ENCODE results near the gene COA8. TPM values are rescaled to one million over a fixed set of nuclear protein-coding genes. Genes with fewer than 3 reads are reported as not detected.

Gene COA8
- total RNA-seq, 4 donors from 2014 or later: 13.6 to 20.8 (median 17.9) TPM

DNA sequence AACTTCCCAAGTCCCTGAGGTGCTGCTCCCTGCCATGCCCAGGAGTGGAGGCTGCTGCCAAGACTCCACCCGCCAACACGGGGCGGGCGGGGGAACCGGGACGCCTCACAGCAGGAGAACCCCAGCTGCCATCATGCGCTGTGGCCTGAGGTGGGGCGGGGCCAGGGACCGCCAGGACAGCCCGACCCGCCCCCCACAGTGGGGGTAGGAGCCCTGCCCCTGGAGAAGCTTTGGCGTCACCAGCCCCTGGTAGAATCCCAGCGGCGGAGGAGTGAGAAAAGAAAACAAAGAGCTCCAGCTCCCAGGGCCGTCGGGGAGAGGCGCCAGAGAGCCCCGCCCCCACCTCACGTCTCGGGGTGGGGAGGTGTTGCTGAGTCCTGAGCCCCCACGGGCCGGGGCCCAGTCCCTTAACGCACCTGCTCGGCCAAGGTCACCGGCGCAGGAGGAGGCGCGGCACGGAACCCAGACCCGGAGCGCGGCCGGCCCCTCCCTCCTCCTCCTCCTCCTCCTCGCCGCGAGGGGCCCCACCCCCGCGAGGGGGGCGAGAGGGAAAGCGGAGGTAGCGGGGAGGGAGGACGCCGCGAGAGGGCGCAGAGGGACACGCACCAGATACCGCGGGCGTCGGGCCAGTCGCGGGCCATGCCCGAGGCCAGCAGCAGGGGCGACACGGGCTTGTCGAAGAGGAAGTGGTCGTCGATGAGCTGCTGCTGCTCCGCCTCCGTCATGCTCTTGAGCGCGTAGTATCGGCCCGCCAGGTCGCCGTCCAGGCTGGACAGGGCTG lies 41.9 kb upstream of the COA8 start:
- H3K4me3 ChIP-seq: peak overlapping the region; percentile 45 to 70 (median 62)
- peaks cover 0 to 66% (median 21%) of the 10 kb centered on the region in 4 donors for H3K4me1 ChIP-seq
- DNase-seq: peak; percentile 76 to 90 (median 84)
- TF ChIP-seq POLR2A (IDR thresholded peaks at IDR 0.05): peak in 1 of 2 donors; percentile 26
- TF ChIP-seq, protein P1, sequence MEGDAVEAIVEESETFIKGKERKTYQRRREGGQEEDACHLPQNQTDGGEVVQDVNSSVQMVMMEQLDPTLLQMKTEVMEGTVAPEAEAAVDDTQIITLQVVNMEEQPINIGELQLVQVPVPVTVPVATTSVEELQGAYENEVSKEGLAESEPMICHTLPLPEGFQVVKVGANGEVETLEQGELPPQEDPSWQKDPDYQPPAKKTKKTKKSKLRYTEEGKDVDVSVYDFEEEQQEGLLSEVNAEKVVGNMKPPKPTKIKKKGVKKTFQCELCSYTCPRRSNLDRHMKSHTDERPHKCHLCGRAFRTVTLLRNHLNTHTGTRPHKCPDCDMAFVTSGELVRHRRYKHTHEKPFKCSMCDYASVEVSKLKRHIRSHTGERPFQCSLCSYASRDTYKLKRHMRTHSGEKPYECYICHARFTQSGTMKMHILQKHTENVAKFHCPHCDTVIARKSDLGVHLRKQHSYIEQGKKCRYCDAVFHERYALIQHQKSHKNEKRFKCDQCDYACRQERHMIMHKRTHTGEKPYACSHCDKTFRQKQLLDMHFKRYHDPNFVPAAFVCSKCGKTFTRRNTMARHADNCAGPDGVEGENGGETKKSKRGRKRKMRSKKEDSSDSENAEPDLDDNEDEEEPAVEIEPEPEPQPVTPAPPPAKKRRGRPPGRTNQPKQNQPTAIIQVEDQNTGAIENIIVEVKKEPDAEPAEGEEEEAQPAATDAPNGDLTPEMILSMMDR (IDR thresholded peaks at IDR 0.05): peak; percentile 31 to 61 (median 48)
- peak overlapping the region; percentile 49 to 87 (median 71) for H3K27ac ChIP-seq
- H3K27me3 ChIP-seq: peaks cover 0 to 6% of the 10 kb centered on the region in 2 donors
- no peaks in the 10 kb centered on the region for H3K9me3 ChIP-seq
- no peaks in the 10 kb centered on the region for H3K36me3 ChIP-seq

DNA sequence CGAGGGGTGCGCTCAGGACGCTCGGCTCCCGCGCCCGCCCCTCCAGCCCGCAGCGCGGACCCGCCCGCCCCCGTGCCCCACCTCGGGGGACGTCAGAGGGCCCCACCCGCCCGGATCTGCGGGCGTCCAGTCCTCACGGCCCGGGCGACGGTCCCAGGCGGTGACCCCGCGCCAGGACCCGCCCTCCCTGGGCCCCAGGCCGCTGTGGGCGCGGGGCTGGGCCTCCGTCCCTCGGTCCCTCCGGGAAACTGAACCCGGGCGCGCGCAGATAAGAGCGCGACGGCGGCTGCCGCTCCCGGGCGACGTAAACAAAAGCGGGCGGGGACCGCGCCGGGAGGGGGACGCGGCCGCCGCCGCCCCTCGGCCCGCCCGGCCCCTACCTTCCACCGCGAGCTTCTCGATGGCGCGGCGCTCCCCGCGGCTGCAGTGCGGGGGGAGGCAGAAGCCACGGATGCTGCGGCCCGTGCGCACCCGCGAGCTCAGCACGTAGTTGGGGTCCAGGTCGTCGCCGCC lies 41.3 kb upstream of the COA8 start:
- Histone ChIP-seq H3K27ac (peak overlapping the region; percentile 49 to 87 (median 71)), H3K27me3 (peaks cover 0 to 6% of the 10 kb centered on the region in 2 donors), H3K9me3 (no peaks in the 10 kb centered on the region), H3K36me3 (no peaks in the 10 kb centered on the region), H3K4me1 (peaks cover 0 to 73% (median 21%) of the 10 kb centered on the region in 4 donors), H3K4me3 (peak overlapping the region; percentile 45 to 70 (median 62))
- no peak for DNase-seq
- TF ChIP-seq, protein P1 (IDR thresholded peaks at IDR 0.05): no peak
- no peak for TF ChIP-seq POLR2A (IDR thresholded peaks at IDR 0.05)

DNA sequence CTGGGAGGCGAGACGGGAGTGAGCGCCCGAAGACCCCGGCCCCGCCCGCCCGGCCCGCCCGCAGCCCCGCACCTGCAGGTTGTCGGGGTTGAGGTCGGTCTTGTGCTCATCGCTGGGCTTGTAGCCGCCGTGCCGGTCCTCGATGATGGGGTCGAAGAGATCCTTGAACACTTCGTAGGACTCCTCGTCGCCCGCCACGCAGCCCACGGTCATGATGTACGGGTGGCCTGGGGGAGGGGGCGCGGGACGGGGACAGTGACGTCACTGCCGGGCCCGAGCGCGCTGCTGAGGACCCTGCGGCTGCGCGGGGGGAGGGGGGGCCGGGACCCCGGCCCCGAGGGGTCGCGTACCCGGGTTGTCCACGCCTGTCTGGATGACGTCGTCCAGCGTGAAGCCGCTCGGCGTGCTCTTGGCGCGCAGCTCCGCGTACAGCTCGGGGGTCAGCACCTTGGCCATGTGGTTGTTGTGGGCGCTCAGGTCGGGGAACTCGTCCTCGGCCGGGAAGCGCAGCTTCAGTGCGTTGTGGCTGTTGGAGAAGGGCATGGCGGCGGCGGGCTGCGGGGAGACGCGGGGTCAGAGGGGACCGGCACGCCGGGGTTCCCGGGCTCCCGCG lies 40.7 kb upstream of the COA8 start:
- DNase-seq: no peak
- TF ChIP-seq, protein P1 (IDR thresholded peaks at IDR 0.05): no peak
- TF ChIP-seq POLR2A (IDR thresholded peaks at IDR 0.05): no peak
- Histone ChIP-seq H3K27ac (peak overlapping the region; percentile 49 to 87 (median 71)), H3K9me3 (no peaks in the 10 kb centered on the region), H3K4me3 (peak overlapping the region; percentile 45 to 70 (median 62)), H3K27me3 (peaks cover 0 to 6% of the 10 kb centered on the region in 2 donors), H3K4me1 (peaks cover 0 to 76% (median 21%) of the 10 kb centered on the region in 4 donors), H3K36me3 (no peaks in the 10 kb centered on the region)

DNA sequence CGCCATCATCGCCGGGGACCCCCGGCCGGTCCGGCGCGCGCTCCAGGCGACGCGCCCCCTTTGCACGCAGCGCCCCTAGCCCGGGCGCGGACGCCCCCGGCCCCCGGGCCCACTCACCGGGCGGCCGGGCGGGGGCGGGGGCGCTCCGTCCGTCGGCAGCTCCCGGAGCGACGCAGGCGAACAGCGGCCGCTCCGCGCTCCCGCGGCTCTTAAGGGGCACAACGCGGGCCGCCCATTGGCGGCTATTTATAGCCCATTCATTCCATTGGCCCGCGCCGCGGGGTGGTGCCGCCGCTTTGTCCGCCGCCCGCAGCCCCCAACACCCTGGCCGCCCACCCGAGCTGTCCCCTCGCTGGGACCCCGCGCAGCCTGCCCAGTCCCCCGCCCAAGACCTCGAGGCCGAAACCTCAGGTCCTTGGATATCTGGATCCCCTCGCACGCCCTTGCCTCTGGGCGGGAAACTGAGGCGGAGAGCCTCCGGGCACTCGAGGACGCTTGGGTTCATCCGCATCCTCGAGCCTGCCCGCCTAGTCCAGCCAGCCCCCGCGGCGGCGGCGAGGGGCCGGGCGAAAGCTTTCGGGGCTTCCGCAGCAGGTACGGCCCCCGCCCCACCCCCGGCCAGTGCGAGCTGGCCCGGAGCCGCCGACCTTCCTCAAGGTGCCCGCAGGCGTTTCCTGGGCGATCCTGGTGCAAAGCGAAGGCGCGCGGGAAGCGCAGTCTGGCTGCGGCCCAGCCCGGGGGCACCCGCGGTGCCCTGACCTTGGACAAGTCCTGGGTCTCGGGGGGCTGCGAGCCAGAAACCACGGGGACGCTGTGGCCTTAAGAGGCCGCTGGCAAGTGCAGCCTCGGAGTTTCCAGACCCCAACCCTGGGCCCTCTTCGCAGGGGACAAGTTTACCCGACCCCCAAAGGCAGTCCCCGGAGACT lies 39.8 kb upstream of the COA8 start, which contains the start of gene CKB:
Gene CKB, minus strand, starts transcription at position 182 of the 926 bp plus-strand sequence. CDS start 337 bp downstream, outside the sequence.
- TF ChIP-seq POLR2A (IDR thresholded peaks at IDR 0.05): no peak
- peak within 1 kb of the TSS; percentile 45 to 70 (median 62) for H3K4me3 ChIP-seq
- DNase-seq: peak in 1 of 3 donors; percentile 71
- H3K27me3 ChIP-seq: peaks cover 0 to 6% of the 10 kb centered on the region in 2 donors
- H3K36me3 ChIP-seq: no peaks in the 10 kb centered on the region
- peak within 1 kb of the TSS; percentile 49 to 87 (median 71) for H3K27ac ChIP-seq
- H3K9me3 ChIP-seq: no peaks in the 10 kb centered on the region
- peaks cover 0 to 77% (median 27%) of the 10 kb centered on the region in 4 donors for H3K4me1 ChIP-seq

DNA sequence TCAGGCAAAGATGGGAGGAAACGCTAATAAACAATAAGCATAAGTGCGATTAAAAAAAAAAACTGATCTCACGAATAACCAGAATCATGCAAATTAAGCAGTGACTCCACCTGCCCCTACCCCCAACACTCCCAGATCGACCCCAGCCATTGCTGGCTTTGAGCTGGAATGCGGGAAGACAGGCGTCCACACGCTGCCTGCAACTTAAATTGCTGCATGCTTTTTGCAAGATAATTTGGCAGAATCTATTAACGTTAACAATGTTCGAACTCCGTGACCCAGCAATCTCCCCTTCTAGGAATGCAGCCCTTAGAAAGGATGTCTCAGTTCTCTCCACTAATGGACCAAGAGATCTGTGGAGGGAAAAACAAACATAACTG lies 39.2 kb upstream of the COA8 start:
- peaks cover 0 to 77% (median 33%) of the 10 kb centered on the region in 4 donors for H3K4me1 ChIP-seq
- H3K27me3 ChIP-seq: peaks cover 0 to 6% of the 10 kb centered on the region in 2 donors
- no peak overlapping the region for H3K4me3 ChIP-seq
- TF ChIP-seq POLR2A (IDR thresholded peaks at IDR 0.05): no peak
- TF ChIP-seq, protein P1 (IDR thresholded peaks at IDR 0.05): no peak
- no peak for DNase-seq
- H3K27ac ChIP-seq: no peak overlapping the region
- no peaks in the 10 kb centered on the region for H3K9me3 ChIP-seq
- H3K36me3 ChIP-seq: no peaks in the 10 kb centered on the region
